GM15510 (cell line): ENCODE data around the gene ARL8A.

ENCODE experiments used
- POLR2A ChIP-seq: IDR thresholded peaks from 3 replicates; pipeline ENCODE4 v1.6.1; 2011; ENCODE audit warnings: borderline replicate concordance; ENCODE audit not compliant: insufficient read length; ENCODE audit errors: extremely low read depth

Gene ARL8A

DNA sequence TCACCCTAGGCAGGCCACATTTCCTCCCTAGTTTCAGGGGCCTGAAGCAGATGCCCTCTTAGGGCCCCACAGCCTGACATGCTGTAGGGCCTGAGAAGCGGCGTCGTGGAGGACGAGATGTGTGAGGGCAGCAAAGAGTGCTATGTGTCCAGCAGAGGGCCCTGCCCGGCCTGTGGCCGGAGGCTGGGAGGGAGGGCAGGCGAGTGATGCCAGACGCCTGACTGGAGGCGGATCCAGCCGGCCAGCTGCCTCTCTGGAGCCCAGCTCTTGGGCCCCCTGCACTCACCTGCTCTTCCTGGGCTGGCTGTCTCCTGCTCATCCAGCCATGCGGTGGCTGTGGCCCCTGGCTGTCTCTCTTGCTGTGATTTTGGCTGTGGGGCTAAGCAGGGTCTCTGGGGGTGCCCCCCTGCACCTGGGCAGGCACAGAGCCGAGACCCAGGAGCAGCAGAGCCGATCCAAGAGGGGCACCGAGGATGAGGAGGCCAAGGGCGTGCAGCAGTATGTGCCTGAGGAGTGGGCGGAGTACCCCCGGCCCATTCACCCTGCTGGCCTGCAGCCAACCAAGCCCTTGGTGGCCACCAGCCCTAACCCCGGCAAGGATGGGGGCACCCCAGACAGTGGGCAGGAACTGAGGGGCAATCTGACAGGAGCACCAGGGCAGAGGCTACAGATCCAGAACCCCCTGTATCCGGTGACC, 21.8 kb downstream of the ARL8A start, which contains the start of gene GPR37L1:
TSS of gene GPR37L1 (plus strand) at position 279 of the 697 bp plus-strand sequence. CDS start at position 326, 47 bp downstream.
- TF ChIP-seq POLR2A, result no peak

GRCh38 chr1:202121006-202121405, 23.5 kb downstream of the ARL8A start:
- TF ChIP-seq POLR2A, result no peak

DNA sequence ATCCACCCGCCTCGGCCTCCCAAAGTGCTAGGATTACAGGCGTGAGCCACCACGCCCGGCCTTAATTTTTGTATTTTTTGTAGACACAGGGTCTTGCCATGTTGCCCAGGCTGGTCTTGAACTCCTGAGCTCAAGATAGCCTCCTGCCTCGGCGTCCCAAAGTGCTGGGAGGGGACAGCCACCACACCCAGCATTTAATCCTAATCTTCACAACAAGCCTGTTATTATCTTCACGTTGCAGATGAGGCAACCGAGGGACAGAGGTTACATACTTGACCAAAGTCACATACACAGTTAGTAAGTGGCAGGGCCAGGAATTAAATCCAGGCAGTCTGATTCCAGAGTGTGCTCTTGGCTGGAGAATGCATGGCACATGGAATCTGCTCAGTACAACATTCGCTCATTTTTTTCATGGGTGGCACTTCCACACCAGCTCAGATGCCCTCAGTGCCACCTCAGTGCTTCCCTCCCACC, 26.6 kb downstream of the ARL8A start:
- TF ChIP-seq POLR2A, result no peak

DNA sequence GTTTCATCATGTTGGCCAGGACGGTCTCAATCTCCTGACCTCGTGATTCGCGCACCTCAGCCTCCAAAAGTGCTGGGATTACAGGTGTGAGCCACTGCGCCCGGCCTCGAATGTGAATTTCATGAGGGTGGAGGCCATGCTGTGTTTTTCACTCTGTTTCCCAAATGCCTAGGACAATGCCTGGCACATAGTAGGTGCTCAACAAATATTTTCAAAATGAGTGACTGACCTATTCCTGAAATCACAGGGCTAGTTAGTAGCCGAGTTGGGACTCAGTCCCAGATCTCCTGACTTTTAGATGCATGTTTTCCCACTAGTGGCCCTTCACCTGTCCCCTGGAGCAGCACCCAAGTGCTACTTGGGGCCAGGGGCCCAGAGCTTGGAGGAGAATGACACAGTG, 28.2 kb downstream of the ARL8A start:
- TF ChIP-seq POLR2A, result no peak

- no peak for TF ChIP-seq POLR2A
Observed at GRCh38 chr1:202113690-202114300, 30.7 kb downstream of the ARL8A start.

GRCh38 chr1:202112859-202113689, 31.5 kb downstream of the ARL8A start:
- TF ChIP-seq POLR2A, result no peak

GRCh38 chr1:202110977-202111376, 33.6 kb downstream of the ARL8A start:
- no peak for TF ChIP-seq POLR2A

DNA sequence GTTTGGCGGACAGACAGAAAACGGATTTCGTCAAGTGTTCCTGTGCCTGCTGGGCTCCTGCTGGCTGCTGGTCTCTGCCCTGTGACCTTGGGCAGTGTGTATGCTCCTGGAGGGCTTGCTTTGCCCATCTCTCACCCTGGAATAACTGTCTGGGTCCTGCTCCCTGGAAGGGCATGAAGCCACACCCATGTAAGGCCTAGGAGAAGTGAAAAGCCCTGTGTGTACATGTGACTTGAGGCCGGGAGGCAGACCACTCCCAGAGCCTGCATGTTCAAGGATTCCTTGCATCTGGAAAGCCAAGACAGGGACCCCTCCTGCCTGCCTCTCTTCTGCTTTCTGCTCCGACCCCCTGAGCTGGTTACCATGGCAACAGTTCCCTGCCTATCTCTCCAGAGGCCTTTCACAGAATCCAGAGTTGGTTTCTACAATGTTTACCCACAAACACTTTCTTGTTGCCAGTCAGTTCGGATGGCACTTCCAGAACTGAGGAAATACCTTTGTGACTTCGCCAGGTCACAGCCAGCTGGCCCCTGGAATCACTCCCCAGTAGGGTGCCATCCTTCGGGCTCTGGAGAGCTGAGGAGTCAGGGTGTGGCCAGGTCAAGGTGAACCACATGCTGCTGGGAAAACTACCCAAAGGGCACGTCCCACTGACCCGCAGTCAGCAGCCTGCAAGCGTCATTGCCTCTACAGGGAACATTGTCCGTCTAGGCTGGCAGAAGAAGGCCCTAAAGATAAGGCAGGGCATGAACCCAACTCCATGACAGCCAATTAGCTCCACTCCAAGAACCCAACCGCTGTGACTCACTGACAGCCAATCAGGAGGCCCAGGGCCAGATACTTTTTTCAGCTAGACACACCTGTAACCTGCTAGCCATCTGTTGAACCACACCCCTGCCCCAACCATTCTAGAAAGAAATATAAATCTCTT, 36.5 kb downstream of the ARL8A start:
- no peak for TF ChIP-seq POLR2A

DNA sequence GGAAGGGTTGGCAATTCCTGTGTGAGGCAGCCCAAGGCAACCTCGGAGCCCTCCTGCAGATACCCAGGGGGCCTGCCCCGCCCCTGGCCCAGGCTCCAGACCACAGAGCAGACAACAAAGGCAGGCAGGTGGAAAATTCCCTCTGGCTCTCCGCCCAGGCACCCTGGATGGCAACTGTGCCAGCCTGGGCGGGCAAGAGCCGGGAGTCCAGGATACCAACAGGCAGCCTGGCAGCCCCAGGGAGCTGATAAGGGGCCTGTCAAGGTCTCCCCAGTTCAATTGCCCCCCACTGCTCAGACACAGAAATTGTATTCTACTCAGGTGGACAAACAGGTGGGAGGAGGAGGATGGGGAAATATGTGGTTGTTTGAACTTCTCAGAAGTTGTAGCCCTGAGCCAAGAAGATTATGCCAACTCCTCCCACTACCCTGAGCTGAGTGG, 37.2 kb downstream of the ARL8A start:
- TF ChIP-seq POLR2A, result no peak

GRCh38 chr1:202106340-202107254, 37.9 kb downstream of the ARL8A start:
- no peak for TF ChIP-seq POLR2A

DNA sequence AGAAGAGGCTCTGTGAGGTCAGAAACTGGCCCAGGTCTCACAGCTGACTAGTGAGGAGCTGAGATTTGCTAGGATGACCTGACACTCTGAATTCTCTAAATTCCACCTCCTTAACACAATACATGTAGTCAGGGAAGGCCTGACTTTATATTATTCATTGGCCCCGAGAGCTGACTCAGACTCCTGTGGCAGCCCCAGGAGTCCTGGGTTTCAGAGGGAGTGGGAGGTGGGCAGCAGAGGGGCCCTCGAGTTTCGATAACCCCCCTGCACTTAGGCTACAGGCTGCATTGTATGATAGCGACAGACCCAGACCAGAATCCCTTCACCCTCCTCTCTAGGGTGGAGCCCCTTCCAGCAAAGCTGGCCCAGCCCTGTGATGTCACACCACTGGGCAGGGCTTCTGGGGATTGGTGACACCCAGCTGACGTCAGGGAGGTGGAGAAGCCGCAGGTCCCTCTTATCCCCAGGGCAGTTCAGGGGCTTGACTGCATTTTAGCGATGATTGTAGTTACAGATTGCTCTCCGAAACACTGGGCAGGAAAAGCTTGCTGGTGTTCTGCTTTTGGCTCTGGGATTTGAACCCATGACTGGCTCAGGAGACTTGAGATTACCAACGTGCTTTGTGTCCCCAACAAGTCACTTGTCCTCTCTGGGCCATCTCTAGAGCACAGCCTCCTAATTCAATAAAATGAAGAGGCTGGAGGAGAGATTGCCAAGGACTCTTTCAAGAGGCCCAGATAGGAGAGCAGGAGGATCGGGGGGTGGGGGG, 38.8 kb downstream of the ARL8A start:
- TF ChIP-seq POLR2A, result no peak

DNA sequence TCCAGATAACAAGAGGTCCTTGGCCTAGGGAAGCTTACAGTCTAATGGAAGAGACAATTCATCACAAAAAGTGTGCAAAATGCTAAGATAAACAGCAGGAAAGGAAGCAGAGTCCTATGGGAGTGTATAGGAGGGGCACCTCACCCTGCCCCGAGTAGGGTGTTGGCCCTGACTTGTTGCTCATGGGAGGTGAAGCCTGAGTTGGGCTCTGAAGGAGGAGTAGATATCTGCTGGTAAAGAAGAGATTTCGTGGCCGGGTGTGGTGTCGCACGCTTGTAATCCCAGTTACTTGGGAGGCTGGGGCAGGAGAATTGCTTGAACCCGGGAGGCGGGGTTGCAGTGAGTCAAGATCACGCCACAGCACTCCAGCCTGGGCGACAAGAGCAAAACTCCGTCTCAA, 40.5 kb downstream of the ARL8A start:
- no peak for TF ChIP-seq POLR2A
